Osteoblast (primary cell): ENCODE data around the gene ZNF771. TPM values are rescaled to one million over a fixed set of nuclear protein-coding genes. Genes with fewer than 3 reads are reported as not detected.
A peak's percentile ranks its signal among the peaks of the same experiment; 100 is the strongest.

Source experiments
- DNase-seq: peaks from one replicate; pipeline ENCODE4 v3.0.0; 2011; ENCODE audit warnings: low spot score, mixed read lengths; ENCODE audit not compliant: insufficient read length; ENCODE audit errors: missing footprints
- H2AFZ ChIP-seq: 2 replicates; pipeline ENCODE4 v1.6.0; 2011; ENCODE audit warnings: mild to moderate bottlenecking, low read length
- H3K27ac ChIP-seq: 2 replicates; pipeline ENCODE4 v1.5.1; 2011; ENCODE audit warnings: mild to moderate bottlenecking, low read depth, low read length, moderate library complexity
- H3K27me3 ChIP-seq: 2 replicates; pipeline ENCODE4 v1.6.0; 2012; ENCODE audit warnings: mild to moderate bottlenecking, control low read depth, inconsistent platforms, low read length, moderate library complexity; ENCODE audit not compliant: insufficient read depth
- H3K36me3 ChIP-seq: 2 replicates; pipeline ENCODE4 v1.5.1; 2011; ENCODE audit warnings: mild to moderate bottlenecking, low read length, control low read depth, moderate library complexity; ENCODE audit not compliant: insufficient read depth
- H3K4me1 ChIP-seq: 2 replicates; pipeline ENCODE4 v1.5.1; 2011; ENCODE audit warnings: mild to moderate bottlenecking, low read length, control low read depth, moderate library complexity; ENCODE audit not compliant: insufficient read depth
- H3K4me2 ChIP-seq: 2 replicates; pipeline ENCODE4 v1.6.0; 2011; ENCODE audit warnings: mild to moderate bottlenecking, low read length; ENCODE audit not compliant: insufficient read depth
- H3K4me3 ChIP-seq: fragments of 200-600 bp; sonication (generic); 3 replicates; pipeline ENCODE4 v1.5.1; 2012; ENCODE audit warnings: mild to moderate bottlenecking, low read length, inconsistent platforms; ENCODE audit not compliant: insufficient read depth
- H3K79me2 ChIP-seq: 2 replicates; pipeline ENCODE4 v1.6.0; 2012; ENCODE audit warnings: mild to moderate bottlenecking, low read length, control low read depth, inconsistent platforms; ENCODE audit not compliant: insufficient read depth
- H3K9me3 ChIP-seq: 2 replicates; pipeline ENCODE4 v1.5.1; 2011; ENCODE audit warnings: low read depth, low read length, control low read depth
- H4K20me1 ChIP-seq: 2 replicates; pipeline ENCODE4 v1.6.0; 2012; ENCODE audit warnings: mild to moderate bottlenecking, low read length, control low read depth; ENCODE audit not compliant: insufficient read depth
- total RNA-seq: library from RNA; depleted of rRNA; stranded (reverse); fragments of >200 nt; gene quantifications from 2 replicates; pipeline ENCODE4 v1.2.3, GENCODE V29; 2012
- TF ChIP-seq, protein P1 (sequence below): IDR thresholded peaks from 2 replicates; pipeline ENCODE4 v1.5.1; 2011; ENCODE audit warnings: mild to moderate bottlenecking, low read depth, low read length, moderate library complexity; ENCODE audit errors: extremely low read depth

Gene ZNF771
- total RNA-seq, 1 donor = 14.8 TPM

DNA sequence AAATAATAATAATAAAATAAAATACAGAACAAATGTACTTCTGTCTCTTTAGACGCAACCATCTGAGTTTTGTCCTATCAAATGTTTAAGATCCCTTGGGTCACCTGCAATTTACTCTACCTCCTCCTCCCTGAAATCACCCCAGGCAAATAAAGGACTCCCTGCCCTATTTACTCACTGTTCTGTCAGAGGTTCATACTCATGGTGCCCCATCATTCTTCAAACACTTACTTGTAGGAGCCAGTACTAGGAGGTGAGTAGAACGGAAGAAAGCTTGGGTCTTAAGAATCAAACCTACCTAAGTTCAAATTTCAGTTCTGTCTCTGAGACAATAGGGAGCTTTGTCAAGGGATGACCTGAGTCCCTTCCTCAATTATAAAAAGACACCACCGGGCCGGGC, 40.9 kb upstream of the ZNF771 start:
- no peaks in the 10 kb centered on the region for H3K9me3 ChIP-seq
- peaks cover 23% of the 10 kb centered on the region for H3K4me1 ChIP-seq
- no peak overlapping the region for H3K27ac ChIP-seq
- peaks cover 43% of the 10 kb centered on the region for H4K20me1 ChIP-seq
- no peak overlapping the region for H2AFZ ChIP-seq
- TF ChIP-seq, protein P1, sequence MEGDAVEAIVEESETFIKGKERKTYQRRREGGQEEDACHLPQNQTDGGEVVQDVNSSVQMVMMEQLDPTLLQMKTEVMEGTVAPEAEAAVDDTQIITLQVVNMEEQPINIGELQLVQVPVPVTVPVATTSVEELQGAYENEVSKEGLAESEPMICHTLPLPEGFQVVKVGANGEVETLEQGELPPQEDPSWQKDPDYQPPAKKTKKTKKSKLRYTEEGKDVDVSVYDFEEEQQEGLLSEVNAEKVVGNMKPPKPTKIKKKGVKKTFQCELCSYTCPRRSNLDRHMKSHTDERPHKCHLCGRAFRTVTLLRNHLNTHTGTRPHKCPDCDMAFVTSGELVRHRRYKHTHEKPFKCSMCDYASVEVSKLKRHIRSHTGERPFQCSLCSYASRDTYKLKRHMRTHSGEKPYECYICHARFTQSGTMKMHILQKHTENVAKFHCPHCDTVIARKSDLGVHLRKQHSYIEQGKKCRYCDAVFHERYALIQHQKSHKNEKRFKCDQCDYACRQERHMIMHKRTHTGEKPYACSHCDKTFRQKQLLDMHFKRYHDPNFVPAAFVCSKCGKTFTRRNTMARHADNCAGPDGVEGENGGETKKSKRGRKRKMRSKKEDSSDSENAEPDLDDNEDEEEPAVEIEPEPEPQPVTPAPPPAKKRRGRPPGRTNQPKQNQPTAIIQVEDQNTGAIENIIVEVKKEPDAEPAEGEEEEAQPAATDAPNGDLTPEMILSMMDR = no peak
- DNase-seq = no peak
- H3K36me3 ChIP-seq = peaks cover 29% of the 10 kb centered on the region
- H3K4me3 ChIP-seq = no peak overlapping the region
- no peaks in the 10 kb centered on the region for H3K27me3 ChIP-seq
- H3K4me2 ChIP-seq = peak overlapping the region; percentile 98
- peaks cover 84% of the 10 kb centered on the region for H3K79me2 ChIP-seq

DNA sequence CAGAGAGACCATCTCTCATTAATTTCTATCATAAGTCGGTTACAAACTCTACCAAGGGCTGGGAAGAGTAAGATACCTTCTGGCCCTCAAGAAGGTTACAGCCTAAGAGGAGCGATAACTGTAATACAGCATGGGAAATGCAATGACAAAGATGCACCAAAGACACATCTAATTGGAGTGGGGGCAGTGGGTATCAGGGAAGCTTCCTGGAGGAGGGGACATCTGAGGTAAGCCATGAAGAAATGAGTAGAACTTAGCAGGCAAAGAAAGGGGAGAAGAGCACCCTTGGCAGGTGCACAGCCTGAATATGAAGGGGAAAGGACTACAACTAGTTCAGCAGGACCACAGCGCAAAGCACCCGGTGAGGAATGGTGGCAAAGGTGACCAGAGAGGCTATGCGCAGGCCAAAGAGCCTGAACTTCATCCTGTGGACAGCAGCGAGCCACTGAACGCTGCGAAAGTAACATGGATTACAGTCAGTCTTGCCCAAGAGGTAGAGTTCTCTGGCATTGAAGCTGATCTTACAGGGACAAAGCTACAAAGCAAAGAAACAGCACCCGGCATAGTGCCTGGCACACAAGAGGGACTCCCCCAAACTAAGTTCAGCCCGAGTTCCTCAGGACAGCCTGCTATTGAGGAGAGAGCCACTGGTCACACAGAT, 39.9 kb upstream of the ZNF771 start:
- DNase-seq = peak; percentile 47

DNA sequence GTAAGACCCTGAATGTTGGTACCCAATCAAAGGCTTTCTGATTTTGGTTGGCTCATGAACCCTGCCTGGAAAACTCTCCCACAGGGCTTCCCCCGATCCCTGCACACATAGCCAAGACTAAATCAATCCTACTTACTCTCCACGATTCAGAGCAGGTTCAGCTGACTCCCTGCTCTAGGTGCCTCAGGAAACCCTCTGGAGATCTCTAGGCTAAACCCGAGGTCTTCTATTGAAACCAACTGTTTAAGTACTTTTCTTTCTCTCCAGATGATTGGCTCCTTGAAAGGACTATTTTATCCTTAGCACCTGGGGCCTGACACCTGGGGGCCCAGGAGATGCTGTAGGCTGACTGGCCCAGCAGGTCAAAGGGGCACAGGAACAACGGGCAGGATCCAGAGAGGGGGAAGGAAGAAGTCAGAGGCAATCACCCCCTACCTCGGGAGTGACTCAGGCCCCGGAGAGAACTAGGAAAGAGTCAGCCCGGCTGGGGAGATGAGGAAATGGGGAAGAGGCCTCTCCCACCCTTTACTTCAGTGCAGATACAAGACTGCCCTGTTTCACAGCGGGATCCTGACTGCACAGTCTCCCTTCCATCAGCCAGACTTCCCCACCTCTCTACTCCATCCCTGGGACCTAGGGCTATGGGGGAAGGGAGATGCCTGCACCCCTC, 39.1 kb upstream of the ZNF771 start:
- H3K27ac ChIP-seq = peak overlapping the region; percentile 77

More for the DNA sequence above, 39.9 kb upstream of the ZNF771 start:
- Histone ChIP-seq H3K27ac (peak overlapping the region; percentile 77), H3K79me2 (peaks cover 76% of the 10 kb centered on the region), H2AFZ (no peak overlapping the region), H3K36me3 (peaks cover 25% of the 10 kb centered on the region), H3K4me2 (peak overlapping the region; percentile 98), H3K9me3 (no peaks in the 10 kb centered on the region), H3K4me3 (peak overlapping the region; percentile 82), H3K27me3 (no peaks in the 10 kb centered on the region), H3K4me1 (peaks cover 24% of the 10 kb centered on the region), H4K20me1 (peaks cover 43% of the 10 kb centered on the region)
- TF ChIP-seq, protein P1 = no peak

DNA sequence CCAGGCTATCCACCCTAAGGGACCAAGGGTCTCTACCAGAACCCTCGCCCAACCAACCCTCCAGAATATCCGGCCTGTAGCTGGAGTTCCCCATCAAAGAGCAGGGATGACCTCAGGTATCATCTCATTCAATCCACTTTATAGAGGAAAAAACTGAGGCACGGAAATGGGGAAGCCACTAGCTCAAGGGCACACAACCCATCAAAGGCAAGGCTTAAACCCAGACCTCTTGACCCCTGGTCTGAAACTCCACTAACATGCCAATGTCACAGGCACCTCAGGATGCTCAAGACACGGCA, 38.7 kb upstream of the ZNF771 start:
- Histone ChIP-seq H3K4me3 (peak overlapping the region; percentile 82), H3K9me3 (no peaks in the 10 kb centered on the region), H3K4me1 (peaks cover 24% of the 10 kb centered on the region), H3K79me2 (peaks cover 64% of the 10 kb centered on the region), H3K27ac (peak overlapping the region; percentile 77), H4K20me1 (peaks cover 43% of the 10 kb centered on the region), H3K36me3 (peaks cover 17% of the 10 kb centered on the region), H2AFZ (no peak overlapping the region), H3K27me3 (no peaks in the 10 kb centered on the region), H3K4me2 (peak overlapping the region; percentile 98)
- DNase-seq = no peak
- TF ChIP-seq, protein P1 = no peak

More for the DNA sequence above, 39.1 kb upstream of the ZNF771 start:
- Histone ChIP-seq H3K36me3 (peaks cover 22% of the 10 kb centered on the region), H4K20me1 (peaks cover 43% of the 10 kb centered on the region), H2AFZ (no peak overlapping the region), H3K9me3 (no peaks in the 10 kb centered on the region), H3K79me2 (peaks cover 69% of the 10 kb centered on the region), H3K4me1 (peaks cover 24% of the 10 kb centered on the region), H3K27me3 (no peaks in the 10 kb centered on the region), H3K4me2 (peak overlapping the region; percentile 98), H3K4me3 (peak overlapping the region; percentile 82)
- peak; percentile 95 for DNase-seq
- TF ChIP-seq, protein P1 = no peak
